NOMO-1 (cell line): ENCODE data around the gene DVL2.

ENCODE experiments used
- DNase-seq, 2 experiments: peaks; one replicate each; lab custom pipeline; 2025; ENCODE audit not compliant: unreplicated experiment in 2 of 2; lab: John Stamatoyannopoulos, UW

Gene DVL2

DNA sequence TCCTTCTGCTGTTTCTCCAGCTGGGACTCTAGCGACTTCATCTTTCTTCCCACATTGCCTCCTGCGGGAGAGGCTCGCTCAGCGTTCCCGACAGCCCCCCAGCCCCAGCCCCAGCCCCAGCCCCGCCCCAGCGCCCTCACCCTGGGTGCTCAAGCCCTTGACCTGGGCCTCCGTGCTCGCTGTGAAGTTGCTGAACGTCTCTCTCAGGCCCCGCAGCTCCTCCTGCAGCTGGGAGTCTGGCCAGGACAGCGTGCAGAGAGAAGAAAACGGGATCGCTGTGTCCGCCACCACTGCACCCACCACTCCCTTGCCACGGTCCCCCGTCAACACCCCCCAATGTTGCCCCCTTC, 57.5 kb downstream of the DVL2 start:
- DNase-seq = no peak

GRCh38 chr17:7176107-7176840, 58.0 kb downstream of the DVL2 start:
- no peak for DNase-seq
